GM18498 (cell line): ENCODE data around the gene FIZ1.

Experiments used
- ATAC-seq: cut with Tn5 transposase; IDR thresholded peaks from one replicate; pipeline ENCODE4 v1.9.1; 2021; ENCODE audit warnings: mild to moderate bottlenecking, moderate library complexity; ENCODE audit not compliant: unreplicated experiment

Gene FIZ1

DNA sequence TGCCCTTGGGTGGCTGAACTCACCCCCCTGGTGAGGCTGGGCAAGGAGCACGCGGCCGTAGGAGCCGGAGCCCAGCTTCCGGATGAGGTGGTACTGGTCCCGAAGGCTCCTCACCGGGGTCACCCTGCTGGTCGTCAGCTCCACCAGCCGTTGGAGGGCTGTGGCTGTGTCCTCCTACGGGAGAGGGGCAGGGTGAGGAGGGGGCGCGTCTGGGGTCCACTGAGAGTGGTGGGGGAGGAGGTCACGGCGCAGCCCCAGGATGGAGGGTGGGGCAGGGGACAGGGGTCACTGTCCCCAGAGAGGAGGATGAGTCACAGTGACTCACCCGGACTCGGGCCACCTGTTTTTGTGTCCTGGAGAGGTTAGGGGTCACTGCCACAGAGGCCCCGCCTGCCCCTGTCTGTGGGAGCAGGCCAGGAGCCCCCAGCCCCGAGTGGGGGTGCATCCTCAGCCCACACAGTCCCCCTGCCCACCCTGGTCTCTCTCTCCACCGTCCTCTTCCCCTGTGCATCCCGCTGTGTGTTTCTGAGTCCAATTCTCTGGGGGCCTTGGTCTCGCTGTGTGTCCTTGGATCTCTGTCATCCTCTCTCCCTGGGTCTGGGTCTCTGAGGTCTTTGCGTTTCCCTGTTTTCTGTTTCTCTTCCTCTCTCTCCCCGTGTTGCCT, 54.4 kb downstream of the FIZ1 start:
- no peak for ATAC-seq

DNA sequence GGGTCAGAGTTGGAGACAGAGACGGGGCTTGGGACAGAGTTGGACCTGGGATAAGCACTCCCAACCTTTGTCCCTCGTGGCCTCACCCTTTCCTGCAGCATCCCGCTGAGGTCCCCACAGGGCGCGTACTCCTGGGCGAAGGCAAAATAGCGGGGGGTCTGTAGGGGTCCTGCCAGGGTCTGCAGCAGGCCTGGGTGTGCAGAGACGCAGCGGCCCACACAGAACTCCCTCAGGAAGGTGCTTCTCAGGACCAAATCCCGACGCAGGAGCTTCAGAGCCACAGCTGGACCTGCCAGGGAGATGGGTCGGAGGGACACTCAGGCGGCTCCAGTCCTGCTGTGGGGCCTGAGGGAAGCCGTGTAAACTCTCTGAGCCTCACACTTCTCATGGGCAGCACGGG, 55.3 kb downstream of the FIZ1 start:
- no peak for ATAC-seq

DNA sequence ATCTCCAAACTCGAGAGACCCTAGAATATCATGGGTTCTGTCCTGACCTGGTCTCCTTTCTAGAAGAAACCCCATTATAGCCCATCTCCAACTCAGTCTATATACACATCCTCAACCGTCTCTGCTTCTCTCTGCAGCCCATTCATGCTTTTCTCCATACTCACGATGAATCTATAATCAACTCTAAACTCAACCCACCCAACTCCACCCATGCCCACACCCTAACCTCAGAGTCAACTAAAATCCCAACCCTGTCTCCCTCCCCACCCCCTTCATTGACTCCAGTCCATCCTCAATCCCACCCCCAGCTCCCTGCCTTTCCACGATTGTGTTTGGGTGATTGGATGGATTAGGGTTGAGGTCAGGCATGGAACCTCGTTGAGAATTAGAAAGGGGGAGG, 55.8 kb downstream of the FIZ1 start:
- no peak for ATAC-seq

DNA sequence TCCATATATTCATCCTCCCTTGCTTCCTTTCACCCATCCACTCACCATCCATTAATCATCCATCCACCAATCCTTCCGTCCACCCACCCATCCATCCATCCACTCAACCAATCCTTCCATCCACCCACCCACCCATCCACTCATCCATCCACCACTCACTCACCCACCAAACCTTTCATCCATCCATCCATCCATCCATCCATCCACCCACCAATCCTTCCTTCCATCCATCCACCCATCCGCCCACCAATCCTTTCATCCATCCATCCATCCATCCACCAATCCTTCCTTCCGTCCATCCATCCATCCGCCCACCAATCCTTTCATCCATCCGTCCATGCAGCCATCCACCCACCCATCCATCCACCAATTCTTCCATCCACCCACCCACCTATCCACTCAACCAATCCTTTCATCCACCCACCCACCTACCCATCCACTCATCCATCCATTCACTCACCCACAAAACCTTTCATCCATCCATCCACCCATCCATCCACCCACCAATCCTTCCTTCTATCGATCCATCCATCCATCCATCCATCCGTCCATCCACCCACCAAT, 56.9 kb downstream of the FIZ1 start:
- ATAC-seq = no peak
